ENCODE measurements around the gene SPAG16.

SPAG16 gene

GRCh38 chr2:213914510-213914909 is 630.2 kb downstream of the SPAG16 start:
- no peaks in the 10 kb centered on the region for H3K4me1 ChIP-seq
- DNase-seq, result no peak
- H3K27me3 ChIP-seq, result no peaks in the 10 kb centered on the region
- no peak overlapping the region for H3K27ac ChIP-seq
- intact Hi-C loops (cut with DNase I; ENCODE audit: low total_unique reads), result no loop called here
- no peaks in the 10 kb centered on the region for H3K36me3 ChIP-seq
- TF ChIP-seq CTCF (IDR thresholded peaks at IDR 0.05), result no peak
- H3K4me3 ChIP-seq, result no peak overlapping the region
- peaks cover 0 to 5% (median 0%) of the 10 kb centered on the region in 3 donors for H3K9me3 ChIP-seq

GRCh38 chr2:213920014-213920413 is 635.8 kb downstream of the SPAG16 start:
- H3K4me3 ChIP-seq, result no peak overlapping the region
- H3K4me1 ChIP-seq, result no peaks in the 10 kb centered on the region
- H3K9me3 ChIP-seq, result peaks cover 0 to 18% (median 11%) of the 10 kb centered on the region in 3 donors
- H3K27ac ChIP-seq, result no peak overlapping the region
- no peak for DNase-seq
- no peaks in the 10 kb centered on the region for H3K27me3 ChIP-seq
- intact Hi-C loops (cut with DNase I; ENCODE audit: low total_unique reads), result no loop called here
- TF ChIP-seq CTCF (IDR thresholded peaks at IDR 0.05), result no peak
- no peaks in the 10 kb centered on the region for H3K36me3 ChIP-seq

GRCh38 chr2:213923543-213923942 is 639.3 kb downstream of the SPAG16 start:
- Histone ChIP-seq H3K36me3 (no peaks in the 10 kb centered on the region), H3K4me1 (no peaks in the 10 kb centered on the region), H3K27ac (no peak overlapping the region), H3K27me3 (no peaks in the 10 kb centered on the region), H3K9me3 (peaks cover 0 to 18% (median 11%) of the 10 kb centered on the region in 3 donors), H3K4me3 (no peak overlapping the region)
- no peak for DNase-seq
- intact Hi-C loops (cut with DNase I; ENCODE audit: low total_unique reads), result no loop called here
- TF ChIP-seq CTCF (IDR thresholded peaks at IDR 0.05), result no peak

GRCh38 chr2:213934560-213934959 is 650.3 kb downstream of the SPAG16 start:
- intact Hi-C loops (cut with DNase I; ENCODE audit: low total_unique reads), result no loop called here

GRCh38 chr2:213958086-213958485 is 673.8 kb downstream of the SPAG16 start:
- no peaks in the 10 kb centered on the region for H3K36me3 ChIP-seq
- H3K9me3 ChIP-seq, result peaks cover 0 to 3% (median 0%) of the 10 kb centered on the region in 3 donors
- TF ChIP-seq CTCF (IDR thresholded peaks at IDR 0.05), result no peak
- no peak overlapping the region for H3K4me3 ChIP-seq
- H3K27me3 ChIP-seq, result no peaks in the 10 kb centered on the region
- no peak for DNase-seq
- H3K27ac ChIP-seq, result no peak overlapping the region
- H3K4me1 ChIP-seq, result no peaks in the 10 kb centered on the region
- intact Hi-C loops (cut with DNase I; ENCODE audit: low total_unique reads), result no loop called here

More at GRCh38 chr2:213934560-213934959, 650.3 kb downstream of the SPAG16 start:
- Histone ChIP-seq H3K4me3 (no peak overlapping the region), H3K4me1 (no peaks in the 10 kb centered on the region), H3K27me3 (no peaks in the 10 kb centered on the region), H3K36me3 (no peaks in the 10 kb centered on the region), H3K9me3 (no peaks in the 10 kb centered on the region), H3K27ac (no peak overlapping the region)
- no peak for DNase-seq
- TF ChIP-seq CTCF (IDR thresholded peaks at IDR 0.05), result peak in 1 of 2 experiments; percentile 24

GRCh38 chr2:213959589-213959988 is 675.3 kb downstream of the SPAG16 start:
- intact Hi-C loops (cut with DNase I; ENCODE audit: low total_unique reads), result no loop called here
- Histone ChIP-seq H3K27me3 (no peaks in the 10 kb centered on the region), H3K9me3 (peaks cover 0 to 3% (median 0%) of the 10 kb centered on the region in 3 donors), H3K4me3 (no peak overlapping the region), H3K27ac (no peak overlapping the region), H3K4me1 (no peaks in the 10 kb centered on the region), H3K36me3 (no peaks in the 10 kb centered on the region)
- no peak for TF ChIP-seq CTCF (IDR thresholded peaks at IDR 0.05)
- DNase-seq, result no peak

Data from tibial artery (tissue), 4 donors.